RCC 7860 (cell line): ENCODE measurements around the gene DAPK3.

ENCODE experiments used
- DNase-seq: peaks from one replicate; pipeline ENCODE4 v3.0.0-alpha.2; 2015; ENCODE audit warnings: low spot score
- FAIRE-seq: peaks from 2 replicates; lab custom pipeline; 2012; peaks lifted over from hg19 to GRCh38; lab: Jason Lieb, UNC

The DAPK3 gene

GRCh38 chr19:3932931-3933810 lies 37.7 kb downstream of the DAPK3 start, which contains the start of gene NMRK2:
NMRK2 (plus strand) TSS chr19:3933069; CDS start chr19:3933672, 603 bp downstream.
- DNase-seq, result no peak

GRCh38 chr19:3931041-3931440 lies 39.9 kb downstream of the DAPK3 start:
- no peak for DNase-seq
- no peak for FAIRE-seq

More at GRCh38 chr19:3932931-3933810, 37.7 kb downstream of the DAPK3 start, which contains the start of gene NMRK2:
- FAIRE-seq, result no peak

- DNase-seq, result no peak
- no peak for FAIRE-seq
Observed at GRCh38 chr19:3923912-3924311, 47.0 kb downstream of the DAPK3 start.

DNA sequence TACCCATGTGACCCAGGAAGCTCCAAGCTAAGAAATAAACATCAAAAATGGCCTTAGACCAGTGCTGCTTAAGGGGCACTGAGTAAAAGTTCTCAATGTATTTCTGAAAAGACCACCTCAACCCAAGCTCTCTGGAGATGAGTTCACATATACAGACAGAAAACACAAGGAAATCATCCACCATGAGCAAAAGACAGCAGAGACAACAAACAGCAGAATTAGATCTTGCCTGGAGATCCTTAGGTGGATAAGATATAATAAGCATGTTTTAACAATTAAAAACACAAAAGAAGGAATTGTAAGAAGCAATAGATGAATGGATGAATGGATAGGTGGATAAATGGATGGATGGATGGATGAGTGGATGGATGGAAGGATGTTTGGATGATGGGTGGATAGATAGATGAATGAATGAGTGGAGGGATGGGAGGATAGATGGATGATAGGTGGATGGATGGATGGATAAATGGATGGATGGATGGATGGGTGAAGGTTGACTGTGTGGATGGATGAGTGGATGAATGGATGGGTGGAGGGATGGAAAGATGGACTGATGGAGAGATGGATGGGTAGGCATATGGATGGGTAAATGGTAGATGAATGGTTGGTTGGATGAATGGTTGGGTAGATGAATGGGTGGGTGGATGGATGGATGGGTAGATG lies 47.7 kb downstream of the DAPK3 start:
- DNase-seq (no peak), FAIRE-seq (no peak)

- DNase-seq (no peak), FAIRE-seq (no peak)
Observed at GRCh38 chr19:3919793-3920192, 51.1 kb downstream of the DAPK3 start.

DNA sequence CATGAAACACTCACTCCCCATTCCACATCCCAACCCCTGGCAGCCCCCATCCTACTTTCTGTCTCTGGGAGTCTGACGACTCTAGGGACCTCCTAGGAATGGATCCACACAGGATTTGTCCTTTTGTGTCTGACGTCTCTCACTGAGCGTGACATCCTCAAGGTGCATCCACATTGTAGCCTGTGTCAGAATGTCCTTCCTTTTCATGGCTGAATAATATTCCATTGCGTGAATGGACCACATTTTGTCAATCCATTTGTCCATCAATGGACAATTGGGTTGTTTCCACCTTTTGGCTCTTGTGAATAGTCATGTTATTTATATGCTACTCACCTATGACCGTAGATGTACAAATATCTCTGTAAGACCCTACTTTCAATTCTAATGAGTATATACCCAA lies 54.9 kb downstream of the DAPK3 start:
- DNase-seq (no peak), FAIRE-seq (no peak)

DNA sequence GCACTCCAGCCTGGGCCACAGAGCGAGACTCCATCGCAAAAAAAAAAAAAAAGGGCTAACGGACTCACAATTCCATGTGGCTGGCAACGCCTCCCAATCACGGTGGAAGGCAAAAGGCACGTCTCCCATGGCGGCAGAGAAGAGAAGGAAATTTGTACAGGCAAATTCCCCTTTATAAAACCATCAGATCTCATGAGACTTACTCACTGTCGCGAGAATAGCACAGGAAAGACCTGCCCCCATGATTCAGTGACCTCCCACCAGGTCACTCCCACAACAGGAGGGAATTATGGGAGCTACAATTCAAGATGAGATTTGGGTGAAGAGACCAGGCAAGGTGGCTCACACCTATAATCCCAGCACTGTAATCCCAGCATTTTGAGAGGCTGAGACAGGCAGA lies 56.7 kb downstream of the DAPK3 start:
- FAIRE-seq (no peak), DNase-seq (no peak)

DNA sequence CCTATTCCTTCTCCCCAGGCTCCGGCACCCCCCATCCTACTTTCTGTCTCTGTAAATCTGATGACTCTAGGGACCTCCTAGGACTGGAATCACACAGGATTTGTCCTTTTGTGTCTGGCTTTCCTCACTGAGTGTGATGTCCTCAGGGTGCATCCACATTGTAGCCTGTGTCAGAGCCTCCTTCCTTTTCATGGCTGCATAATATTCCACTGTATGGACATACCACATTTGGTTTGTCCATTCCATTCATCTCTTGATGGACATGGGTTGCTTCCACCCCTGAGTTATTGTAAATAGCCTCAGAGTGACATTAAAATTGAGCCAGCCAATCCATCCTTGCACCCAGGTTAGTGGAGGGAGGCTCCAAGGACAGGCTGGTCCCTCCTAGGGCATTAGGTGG lies 60.8 kb downstream of the DAPK3 start:
- no peak for DNase-seq
- FAIRE-seq, result no peak
